Fibroblast of mammary gland (primary cell): ENCODE measurements around the gene PIEZO2.
A peak's percentile ranks its signal among the peaks of the same experiment; 100 is the strongest.
"Not testable (repeated sequence)": the region's sequence is repeated elsewhere in the genome, so short reads cannot be mapped to it uniquely, and the experiment has no call there.

Source experiments
- DNase-seq: peaks from one replicate; pipeline ENCODE4 v3.0.0-alpha.2; 2010; ENCODE audit warnings: low read depth
- H3K4me3 ChIP-seq: 2 replicates; pipeline ENCODE4 v1.5.1; 2011; ENCODE audit warnings: low read depth, mild to moderate bottlenecking, low read length, moderate library complexity; ENCODE audit not compliant: control insufficient read depth
- TF ChIP-seq, protein P1 (sequence below): conservative IDR thresholded peaks from 2 replicates; pipeline ENCODE4 v1.5.1; 2011; ENCODE audit warnings: low read depth, low read length, inconsistent platforms; ENCODE audit not compliant: control insufficient read depth, insufficient read depth

Gene PIEZO2

GRCh38 chr18:10851824-10852319, 297.5 kb downstream of the PIEZO2 start:
- DNase-seq = peak; percentile 67
- no peak overlapping the region for H3K4me3 ChIP-seq
- TF ChIP-seq, protein P1, sequence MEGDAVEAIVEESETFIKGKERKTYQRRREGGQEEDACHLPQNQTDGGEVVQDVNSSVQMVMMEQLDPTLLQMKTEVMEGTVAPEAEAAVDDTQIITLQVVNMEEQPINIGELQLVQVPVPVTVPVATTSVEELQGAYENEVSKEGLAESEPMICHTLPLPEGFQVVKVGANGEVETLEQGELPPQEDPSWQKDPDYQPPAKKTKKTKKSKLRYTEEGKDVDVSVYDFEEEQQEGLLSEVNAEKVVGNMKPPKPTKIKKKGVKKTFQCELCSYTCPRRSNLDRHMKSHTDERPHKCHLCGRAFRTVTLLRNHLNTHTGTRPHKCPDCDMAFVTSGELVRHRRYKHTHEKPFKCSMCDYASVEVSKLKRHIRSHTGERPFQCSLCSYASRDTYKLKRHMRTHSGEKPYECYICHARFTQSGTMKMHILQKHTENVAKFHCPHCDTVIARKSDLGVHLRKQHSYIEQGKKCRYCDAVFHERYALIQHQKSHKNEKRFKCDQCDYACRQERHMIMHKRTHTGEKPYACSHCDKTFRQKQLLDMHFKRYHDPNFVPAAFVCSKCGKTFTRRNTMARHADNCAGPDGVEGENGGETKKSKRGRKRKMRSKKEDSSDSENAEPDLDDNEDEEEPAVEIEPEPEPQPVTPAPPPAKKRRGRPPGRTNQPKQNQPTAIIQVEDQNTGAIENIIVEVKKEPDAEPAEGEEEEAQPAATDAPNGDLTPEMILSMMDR = peak; percentile 82

DNA sequence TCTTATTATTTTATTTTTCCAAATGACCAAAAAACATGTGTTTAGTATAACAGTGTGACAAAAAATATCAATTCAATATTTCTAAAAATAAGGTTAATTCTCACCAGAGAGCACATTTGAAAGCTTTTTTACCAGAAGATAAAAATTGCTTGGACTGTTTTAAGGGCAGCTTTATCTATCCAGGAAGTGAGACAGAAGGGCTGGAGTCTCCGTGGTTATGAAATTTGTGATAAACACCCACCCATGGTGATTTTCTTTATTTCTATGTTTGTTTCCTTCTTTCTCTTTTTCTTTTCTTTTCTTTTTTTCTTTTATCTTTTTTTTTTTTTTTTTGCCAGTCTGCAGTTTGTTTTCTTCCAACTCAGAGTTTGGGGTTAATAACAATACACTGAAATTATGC, 298.5 kb downstream of the PIEZO2 start:
- H3K4me3 ChIP-seq = no peak overlapping the region
- no peak for DNase-seq
- TF ChIP-seq, protein P1 = no peak

DNA sequence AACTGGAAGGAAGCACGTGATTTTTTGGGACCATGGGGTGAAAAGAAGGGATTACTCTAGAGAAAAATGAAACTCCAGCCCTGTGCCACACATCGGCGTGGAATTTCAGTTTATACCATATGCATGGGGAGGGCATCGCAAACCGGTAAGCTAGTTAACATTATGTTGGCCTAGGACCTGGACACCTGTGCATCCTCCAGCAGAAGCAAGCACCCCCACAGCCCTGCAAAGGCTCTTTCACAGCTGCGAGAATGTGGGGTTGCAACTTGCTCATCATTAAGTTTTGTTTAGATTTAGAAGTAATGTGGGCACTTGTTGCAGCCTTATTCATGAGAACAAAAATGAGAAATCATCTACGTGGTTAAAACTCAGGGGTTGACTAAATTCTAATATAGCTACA, 299.2 kb downstream of the PIEZO2 start:
- no peak for DNase-seq
- no peak overlapping the region for H3K4me3 ChIP-seq
- TF ChIP-seq, protein P1 = no peak

DNA sequence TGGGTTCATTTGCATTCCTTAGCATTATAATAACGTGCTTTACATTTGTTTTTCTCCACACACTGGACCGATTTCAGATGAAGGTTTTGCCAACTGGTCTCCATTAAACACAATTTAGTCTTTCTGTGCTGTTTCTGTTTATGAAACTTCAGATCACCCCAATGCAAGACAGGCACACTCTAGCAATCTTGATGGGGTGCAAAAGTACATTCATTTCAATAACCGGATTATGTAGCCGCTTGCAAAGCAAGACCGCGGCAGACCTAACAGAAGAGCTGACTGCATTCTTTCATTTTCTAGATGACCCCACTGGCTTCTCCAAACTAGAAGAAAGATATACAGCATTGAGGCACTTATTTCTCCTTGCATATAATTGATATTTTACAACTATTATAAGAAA, 301.5 kb downstream of the PIEZO2 start:
- TF ChIP-seq, protein P1 = no peak
- DNase-seq = no peak
- no peak overlapping the region for H3K4me3 ChIP-seq

GRCh38 chr18:10847408-10847790, 302.0 kb downstream of the PIEZO2 start:
- no peak overlapping the region for H3K4me3 ChIP-seq
- no peak for DNase-seq
- TF ChIP-seq, protein P1 = no peak

GRCh38 chr18:10846657-10847407, 302.5 kb downstream of the PIEZO2 start:
- no peak for DNase-seq
- TF ChIP-seq, protein P1 = no peak
- H3K4me3 ChIP-seq = no peak overlapping the region

- not testable (repeated sequence) for DNase-seq, H3K4me3 ChIP-seq
Measured at GRCh38 chr18:10846035-10846434, 303.3 kb downstream of the PIEZO2 start.
